Keratinocyte (primary cell): Measurements from ENCODE around the gene TRMT1. TPM values are rescaled to one million over a fixed set of nuclear protein-coding genes. Genes with fewer than 3 reads are reported as not detected.
A peak's percentile ranks its signal among the peaks of the same experiment; 100 is the strongest.

Experiments used
- DNase-seq: peaks from one replicate; pipeline ENCODE4 v3.0.0-alpha.2; 2011; ENCODE audit warnings: low read depth, missing footprints, low spot score
- FAIRE-seq: peaks from 2 replicates; lab custom pipeline; 2011; peaks lifted over from hg19 to GRCh38; lab: Jason Lieb, UNC
- H2AFZ ChIP-seq: 2 replicates; pipeline ENCODE4 v1.6.0; 2012; ENCODE audit warnings: low read length, control low read depth, inconsistent platforms; ENCODE audit not compliant: control insufficient read depth
- H3K27ac ChIP-seq: 2 replicates; pipeline ENCODE4 v1.5.1; 2011; ENCODE audit warnings: low read length; ENCODE audit not compliant: control insufficient read depth, insufficient read depth
- H3K27me3 ChIP-seq: 3 replicates; pipeline ENCODE4 v1.6.0; 2011; ENCODE audit warnings: low read length; ENCODE audit not compliant: control insufficient read depth, insufficient read depth; ENCODE audit errors: extremely low read depth
- H3K36me3 ChIP-seq, 2 experiments: 2 replicates in 1 of 2; 3 replicates in 1 of 2; pipeline ENCODE4 v1.5.1; 2011; ENCODE audit warnings: low read length in 2 of 2, mild to moderate bottlenecking in 1 of 2; ENCODE audit not compliant: control insufficient read depth in 2 of 2, insufficient read depth in 2 of 2; ENCODE audit errors: extremely low read depth in 1 of 2
- H3K4me1 ChIP-seq: 3 replicates; pipeline ENCODE4 v1.5.1; 2011; ENCODE audit warnings: low read length; ENCODE audit not compliant: control insufficient read depth, insufficient read depth; ENCODE audit errors: extremely low read depth
- H3K4me2 ChIP-seq: 3 replicates; pipeline ENCODE4 v1.6.0; 2011; ENCODE audit warnings: low read depth, low read length; ENCODE audit not compliant: control insufficient read depth, insufficient read depth; ENCODE audit errors: extremely low read depth
- H3K4me3 ChIP-seq, 3 experiments: fragments of 200-600 bp in 1 of 3; sonication (generic) in 1 of 3; 2 replicates in 2 of 3; 3 replicates in 1 of 3; pipeline ENCODE4 v1.5.1; 2011 to 2016; ENCODE audit warnings: low read length in 3 of 3, mild to moderate bottlenecking in 3 of 3, control low read depth in 2 of 3, inconsistent platforms in 1 of 3, low read depth in 1 of 3, mixed read lengths in 1 of 3, mixed run types in 1 of 3, moderate library complexity in 1 of 3; ENCODE audit not compliant: control insufficient read depth in 2 of 3, insufficient read depth in 2 of 3; ENCODE audit errors: extremely low read depth in 1 of 3
- H3K79me2 ChIP-seq: 2 replicates; pipeline ENCODE4 v1.6.0; 2012; ENCODE audit warnings: low read length; ENCODE audit not compliant: control insufficient read depth, insufficient read depth
- H3K9ac ChIP-seq: 3 replicates; pipeline ENCODE4 v1.6.0; 2011; ENCODE audit warnings: low read length; ENCODE audit not compliant: control insufficient read depth, insufficient read depth; ENCODE audit errors: extremely low read depth
- H3K9me1 ChIP-seq: 3 replicates; pipeline ENCODE4 v1.6.0; 2011; ENCODE audit warnings: low read length; ENCODE audit not compliant: control insufficient read depth, insufficient read depth; ENCODE audit errors: extremely low read depth
- H3K9me3 ChIP-seq: 2 replicates; pipeline ENCODE4 v1.5.1; 2012; ENCODE audit warnings: low read depth, low read length; ENCODE audit not compliant: control insufficient read depth
- H4K20me1 ChIP-seq: 3 replicates; pipeline ENCODE4 v1.6.0; 2011; ENCODE audit warnings: low read length; ENCODE audit not compliant: control insufficient read depth, insufficient read depth; ENCODE audit errors: extremely low read depth
- CTCF ChIP-seq, 3 experiments: IDR thresholded peaks in 1 of 3; conservative IDR thresholded peaks in 1 of 3; optimal IDR thresholded peaks in 1 of 3; 2 replicates in 2 of 3; 3 replicates in 1 of 3; pipeline versions ENCODE3 to v1.5.1; 2011; ENCODE audit warnings: low read length in 3 of 3, mild to moderate bottlenecking in 3 of 3, moderate library complexity in 2 of 3, control low read depth in 1 of 3, inconsistent platforms in 1 of 3; ENCODE audit not compliant: insufficient read depth in 2 of 3; ENCODE audit errors: extremely low read depth in 1 of 3
- EZH2 ChIP-seq: IDR thresholded peaks from one replicate; pipeline ENCODE4 v1.6.1; 2012; ENCODE audit warnings: inconsistent platforms, mild to moderate bottlenecking, low read length, moderate library complexity
- dilution Hi-C: fragments of 300-500 bp; cut with MboI; formaldehyde crosslinking; loops from one replicate; pipeline ENCODE4 v1.7.0; 2020; ENCODE audit warnings: low sequenced_read_pairs; ENCODE audit not compliant: extremely low pct_ligation_motif_present
- polyA plus RNA-seq, 5 experiments: library from polyadenylated mRNA; depleted of rRNA in 3 of 5; stranded (reverse) in 3 of 5; stranded (forward) in 1 of 5; unstranded in 1 of 5; fragments of >200 nt; gene quantifications; 1 replicate in 1 of 5; 2 replicates in 3 of 5; 3 replicates in 1 of 5; pipeline versions ENCODE4 v1.2.1 to v1.2.3, GENCODE V29; 2011 to 2012; ENCODE audit warnings: missing spikeins in 2 of 5, low read depth in 1 of 5, low replicate concordance in 1 of 5

TRMT1 gene
- polyA plus RNA-seq, 1 donor (not counting 4 experiments of a cell fraction or from before 2014, with no cell fraction given) = 30.9 TPM

- no peak overlapping the region for H3K4me2 ChIP-seq
Measured at GRCh38 chr19:13082192-13083007, 34.1 kb downstream of the TRMT1 start.

GRCh38 chr19:13079542-13079986 is 37.0 kb downstream of the TRMT1 start:
- H3K36me3 ChIP-seq = peaks cover 12 to 30% of the 10 kb centered on the region in 2 experiments
- H3K27ac ChIP-seq = no peak overlapping the region
- dilution Hi-C loops = no loop called here
- no peak overlapping the region for H3K4me3 ChIP-seq
- FAIRE-seq (no peak), DNase-seq (no peak)
- H3K4me1 ChIP-seq = peaks cover 16% of the 10 kb centered on the region
- no peak overlapping the region for H3K9ac ChIP-seq
- TF ChIP-seq EZH2 (no peak), CTCF (optimal IDR thresholded peaks at IDR 0.05 in 1 of 3, IDR thresholded peaks at IDR 0.05 in 1 of 3, conservative IDR thresholded peaks at IDR 0.05 in 1 of 3; ENCODE audit: extremely low read depth in 1 of 3, insufficient read depth in 2 of 3, low read length in 3 of 3) (no peak)
- H4K20me1 ChIP-seq = no peaks in the 10 kb centered on the region
- H3K27me3 ChIP-seq = no peaks in the 10 kb centered on the region
- no peak overlapping the region for H2AFZ ChIP-seq
- no peaks in the 10 kb centered on the region for H3K9me3 ChIP-seq
- no peaks in the 10 kb centered on the region for H3K79me2 ChIP-seq
- H3K4me2 ChIP-seq = peak overlapping the region; percentile 22
- no peaks in the 10 kb centered on the region for H3K9me1 ChIP-seq

More at GRCh38 chr19:13082192-13083007, 34.1 kb downstream of the TRMT1 start:
- H3K9me1 ChIP-seq = no peaks in the 10 kb centered on the region
- no peak for FAIRE-seq
- dilution Hi-C loops = no loop called here
- no peak for DNase-seq
- H3K9ac ChIP-seq = no peak overlapping the region
- H3K27ac ChIP-seq = no peak overlapping the region
- peaks cover 11 to 12% of the 10 kb centered on the region in 2 experiments for H3K36me3 ChIP-seq
- no peaks in the 10 kb centered on the region for H4K20me1 ChIP-seq
- no peaks in the 10 kb centered on the region for H3K9me3 ChIP-seq
- H3K4me1 ChIP-seq = peaks cover 16% of the 10 kb centered on the region
- H2AFZ ChIP-seq = no peak overlapping the region
- no peaks in the 10 kb centered on the region for H3K79me2 ChIP-seq
- H3K4me3 ChIP-seq = no peak overlapping the region
- H3K27me3 ChIP-seq = no peaks in the 10 kb centered on the region
- no peak for TF ChIP-seq EZH2
- no peak for TF ChIP-seq CTCF (optimal IDR thresholded peaks at IDR 0.05 in 1 of 3, IDR thresholded peaks at IDR 0.05 in 1 of 3, conservative IDR thresholded peaks at IDR 0.05 in 1 of 3; ENCODE audit: extremely low read depth in 1 of 3, insufficient read depth in 2 of 3, low read length in 3 of 3)
